Upper lobe of right lung (tissue), 1 donor: Measurements from ENCODE around the gene NFKB2. TPM values are rescaled to one million over a fixed set of nuclear protein-coding genes. Genes with fewer than 3 reads are reported as not detected.
A peak's percentile ranks its signal among the peaks of the same experiment; 100 is the strongest.

ENCODE experiments used
- ATAC-seq: fragments of 200-7000 bp; cut with Tn5 transposase; one replicate; pipeline ENCODE4 v1.9.1; 2020; ENCODE audit warnings: mild to moderate bottlenecking, moderate library complexity
- DNase-seq: peaks from one replicate; pipeline ENCODE4 v3.0.0-alpha.2; 2020
- H3K27ac ChIP-seq: fragments of 200-600 bp; one replicate; pipeline ENCODE4 v1.8.0; 2022
- H3K27me3 ChIP-seq: fragments of 200-600 bp; one replicate; pipeline ENCODE4 v1.8.0; 2022; ENCODE audit warnings: mild to moderate bottlenecking
- H3K36me3 ChIP-seq: fragments of 200-600 bp; one replicate; pipeline ENCODE4 v1.8.0; 2022
- H3K4me1 ChIP-seq: fragments of 200-600 bp; one replicate; pipeline ENCODE4 v1.8.0; 2022
- H3K4me3 ChIP-seq: fragments of 200-600 bp; one replicate; pipeline ENCODE4 v1.8.0; 2022; ENCODE audit warnings: mild to moderate bottlenecking
- H3K9me3 ChIP-seq: fragments of 200-600 bp; one replicate; pipeline ENCODE4 v1.8.0; 2022
- CTCF ChIP-seq: fragments of 200-600 bp; IDR thresholded peaks from one replicate; pipeline ENCODE4 v1.8.0; 2022; ENCODE audit warnings: antibody characterized with exemption
- intact Hi-C: fragments of 100-400 bp; cut with DNase I; formaldehyde crosslinking; loops from one replicate; pipeline ENCODE4 v1.11.0; 2022
- long read RNA-seq: library from polyadenylated mRNA; unstranded; transcript quantifications from one replicate; pipeline ENCODE4 v2.0.0, GENCODE V29; 2021
- total RNA-seq: library from RNA; stranded (reverse); fragmentation: NEBNext Ultra II Directional; extraction: Animal tissue kit (Norgen Biotek cat#: 25700); gene quantifications from one replicate; pipeline ENCODE4 v1.2.1, GENCODE V29; 2021
- donor health status: DM: no; HTN: yes; CAD: no; lungs with severe emphysema.

NFKB2 gene
- total RNA-seq: 36.8 TPM
- long read RNA-seq, transcript NFKB2-204 (23 exons, 3,416 nt): major isoform, 18 of 59 reads
- long read RNA-seq, partial matches to known transcripts: 21 of 59 reads
- long read RNA-seq, other reads (novel, unspliced or antisense): 17 of 59 reads

- Histone ChIP-seq H3K27ac (peak within 1 kb of the TSS; percentile 98), H3K4me1 (peaks cover 36% of the 10 kb centered on the region), H3K9me3 (no peaks in the 10 kb centered on the region), H3K27me3 (no peaks in the 10 kb centered on the region), H3K4me3 (peak within 1 kb of the TSS; percentile 87), H3K36me3 (peaks cover 13% of the 10 kb centered on the region)
- no peak for TF ChIP-seq CTCF
- DNase-seq (peak; percentile 93), ATAC-seq (peak; percentile 72)
- intact Hi-C loops: no loop called here
Measured at GRCh38 chr10:102395400-102396316, at the start of gene NFKB2. Gene NFKB2, plus strand, starts transcription at chr10:102395705. Its CDS starts 255 bp downstream, at chr10:102395960.

GRCh38 chr10:102347236-102347828 lies 48.2 kb upstream of the NFKB2 start:
- intact Hi-C loops: no loop called here
- no peak overlapping the region for H3K4me3 ChIP-seq
- peak; percentile 81 for ATAC-seq
- no peaks in the 10 kb centered on the region for H3K27me3 ChIP-seq
- H3K9me3 ChIP-seq: no peaks in the 10 kb centered on the region
- H3K27ac ChIP-seq: no peak overlapping the region
- TF ChIP-seq CTCF: peak; percentile 45
- peaks cover 3% of the 10 kb centered on the region for H3K4me1 ChIP-seq
- H3K36me3 ChIP-seq: peaks cover 44% of the 10 kb centered on the region
- DNase-seq: no peak

GRCh38 chr10:102352066-102352715 lies 43.3 kb upstream of the NFKB2 start:
- peaks cover 52% of the 10 kb centered on the region for H3K36me3 ChIP-seq
- TF ChIP-seq CTCF: peak; percentile 92
- no peak overlapping the region for H3K27ac ChIP-seq
- H3K9me3 ChIP-seq: no peaks in the 10 kb centered on the region
- H3K27me3 ChIP-seq: no peaks in the 10 kb centered on the region
- ATAC-seq (peak; percentile 78), DNase-seq (no peak)
- intact Hi-C loops: loop anchor here (5.0 to 10.0 kb wide), 2 partner anchors 120 to 187 kb away; no protein-coding TSS in a partner anchor
- H3K4me3 ChIP-seq: no peak overlapping the region
- no peaks in the 10 kb centered on the region for H3K4me1 ChIP-seq

- ATAC-seq: no peak
- intact Hi-C loops: loop anchor here (5.0 to 10.0 kb wide), 2 partner anchors 122 to 190 kb away; no protein-coding TSS in a partner anchor
- no peak for TF ChIP-seq CTCF
Measured at GRCh38 chr10:102354451-102354850, 41.1 kb upstream of the NFKB2 start.

GRCh38 chr10:102358712-102359382 lies 36.7 kb upstream of the NFKB2 start:
- TF ChIP-seq CTCF: no peak
- DNase-seq (no peak), ATAC-seq (no peak)
- Histone ChIP-seq H3K4me1 (no peaks in the 10 kb centered on the region), H3K4me3 (no peak overlapping the region), H3K27ac (no peak overlapping the region), H3K36me3 (peaks cover 89% of the 10 kb centered on the region), H3K27me3 (no peaks in the 10 kb centered on the region), H3K9me3 (no peaks in the 10 kb centered on the region)
- intact Hi-C loops: loop anchor here (10.0 kb wide), 1 partner anchor 194 kb away; no protein-coding TSS in a partner anchor

More at GRCh38 chr10:102354451-102354850, 41.1 kb upstream of the NFKB2 start:
- H3K27me3 ChIP-seq: no peaks in the 10 kb centered on the region
- DNase-seq: no peak
- peaks cover 74% of the 10 kb centered on the region for H3K36me3 ChIP-seq
- no peaks in the 10 kb centered on the region for H3K9me3 ChIP-seq
- H3K27ac ChIP-seq: no peak overlapping the region
- H3K4me1 ChIP-seq: no peaks in the 10 kb centered on the region
- H3K4me3 ChIP-seq: no peak overlapping the region
